HG03432 (cell line): ENCODE measurements around the gene SLC44A1.
A peak's percentile ranks its signal among the peaks of the same experiment; 100 is the strongest.

ENCODE experiments used
- ATAC-seq: cut with Tn5 transposase; IDR thresholded peaks from one replicate; pipeline ENCODE4 v1.9.1; 2021; ENCODE audit warnings: mild to moderate bottlenecking, moderate library complexity; ENCODE audit not compliant: unreplicated experiment

The SLC44A1 gene

DNA sequence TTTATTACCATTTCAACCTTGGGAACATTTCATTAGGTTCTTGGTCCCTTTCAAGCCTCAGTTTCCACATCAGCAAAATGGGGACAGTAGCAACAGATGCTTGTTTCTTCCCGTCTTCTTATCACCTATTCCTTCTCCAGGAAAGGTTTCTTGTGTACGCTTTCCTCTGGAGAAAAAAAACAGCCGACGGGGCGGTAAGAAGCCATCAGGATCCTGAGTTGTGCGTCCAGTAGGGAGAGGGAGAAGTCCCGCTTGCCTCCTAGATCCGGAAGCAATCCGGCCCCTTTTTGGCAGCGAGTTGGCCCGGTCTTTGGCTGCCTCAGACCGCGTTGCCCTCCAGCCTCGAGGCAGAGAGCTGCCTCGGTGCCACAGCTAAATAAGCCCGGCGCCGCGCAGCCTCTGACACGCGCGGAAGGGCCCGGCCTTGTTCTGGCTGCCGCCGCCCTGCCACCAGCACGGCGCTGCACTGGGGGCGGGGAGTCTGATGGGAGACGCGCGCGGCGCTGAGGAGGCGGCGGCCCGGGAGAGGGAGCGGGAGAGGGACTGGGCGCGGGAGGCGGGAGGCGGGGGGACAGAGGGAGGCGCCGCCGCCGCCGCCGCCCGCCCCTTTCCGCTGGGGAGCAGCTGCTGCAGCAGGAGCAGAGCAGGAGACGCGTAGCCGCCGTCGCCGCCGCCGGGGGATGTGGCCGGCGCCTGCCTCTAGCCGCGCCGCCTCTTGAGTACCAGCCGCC lies at the start of gene SLC44A1:
TSS of gene SLC44A1 (plus strand) at position 649 of the 731 bp plus-strand sequence. CDS start 218 bp downstream, outside the sequence.
- peak; percentile 92 for ATAC-seq

DNA sequence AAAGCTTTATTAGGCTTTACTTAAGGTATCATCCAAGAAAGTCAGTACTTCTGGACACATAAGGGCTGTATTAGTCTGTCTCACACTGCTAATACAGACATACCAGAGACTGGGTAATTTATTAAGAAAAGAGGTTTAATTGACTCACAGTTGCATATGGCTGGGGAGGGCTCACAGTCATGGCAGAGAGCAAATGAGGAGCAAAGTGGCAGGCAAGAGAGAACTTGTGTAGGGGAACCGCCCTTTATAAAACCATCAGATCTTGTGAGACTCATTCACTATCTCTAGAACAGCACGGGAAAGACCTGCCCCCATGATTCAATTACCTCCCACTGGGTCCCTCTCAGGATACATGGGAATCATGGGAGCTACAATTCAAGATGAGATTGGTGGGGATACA lies 49.2 kb upstream of the SLC44A1 start:
- no peak for ATAC-seq

GRCh38 chr9:105198023-105198422 lies 46.4 kb upstream of the SLC44A1 start:
- ATAC-seq: no peak

DNA sequence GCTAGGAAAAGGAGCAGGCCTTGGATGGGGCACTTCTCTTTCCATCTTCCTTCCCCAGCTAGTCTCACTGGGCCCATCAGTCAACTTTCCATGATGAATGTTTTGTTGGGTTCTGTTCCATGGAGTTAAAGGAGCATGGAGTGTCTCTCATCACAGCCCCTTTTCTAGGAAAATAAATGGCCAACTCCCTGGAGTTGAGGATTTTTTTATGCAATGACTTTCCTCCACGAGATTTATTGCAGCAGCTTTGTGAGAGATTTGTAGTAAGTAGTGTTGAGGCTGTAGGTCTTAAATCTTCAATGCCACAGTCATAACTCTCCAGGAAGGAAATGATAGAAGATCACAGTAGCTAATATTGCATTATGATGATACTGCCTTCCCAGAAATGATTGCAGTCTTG lies 45.6 kb upstream of the SLC44A1 start:
- ATAC-seq: no peak

DNA sequence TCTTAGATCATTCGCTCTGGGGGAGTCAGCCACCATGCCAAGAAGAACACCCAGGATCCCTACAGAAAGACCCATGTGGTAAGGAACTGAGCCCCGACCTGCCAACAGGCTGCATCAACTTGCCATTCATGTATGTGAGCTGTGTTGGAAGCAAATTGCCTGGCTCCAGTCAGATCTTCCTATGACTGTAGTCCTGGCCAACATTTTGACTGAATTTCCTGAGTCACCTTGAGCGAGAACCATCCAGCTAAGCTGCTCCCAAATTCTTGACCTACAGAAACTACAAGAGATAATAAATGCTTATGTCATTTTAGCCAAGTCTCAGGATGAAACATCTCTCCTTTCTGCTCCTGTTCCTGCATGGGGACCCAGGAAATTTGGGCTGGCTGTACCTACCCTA lies 40.0 kb upstream of the SLC44A1 start:
- no peak for ATAC-seq

GRCh38 chr9:105205787-105206495 lies 38.5 kb upstream of the SLC44A1 start:
- ATAC-seq: no peak

DNA sequence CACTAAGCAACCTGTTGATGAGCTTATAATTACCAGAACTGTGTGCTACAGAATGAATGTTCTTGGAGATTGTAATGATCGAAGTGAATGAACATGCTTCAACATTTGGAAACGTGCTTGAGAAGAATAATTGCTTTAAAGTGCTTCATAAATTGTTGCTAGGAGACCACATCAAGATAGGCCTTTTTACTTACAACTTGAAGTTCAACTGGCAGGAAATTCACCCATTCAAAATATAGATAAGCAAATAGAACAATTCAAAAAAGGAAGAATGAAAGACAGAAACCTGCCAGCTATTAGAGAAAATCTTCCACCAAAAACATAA lies 38.0 kb upstream of the SLC44A1 start:
- no peak for ATAC-seq

DNA sequence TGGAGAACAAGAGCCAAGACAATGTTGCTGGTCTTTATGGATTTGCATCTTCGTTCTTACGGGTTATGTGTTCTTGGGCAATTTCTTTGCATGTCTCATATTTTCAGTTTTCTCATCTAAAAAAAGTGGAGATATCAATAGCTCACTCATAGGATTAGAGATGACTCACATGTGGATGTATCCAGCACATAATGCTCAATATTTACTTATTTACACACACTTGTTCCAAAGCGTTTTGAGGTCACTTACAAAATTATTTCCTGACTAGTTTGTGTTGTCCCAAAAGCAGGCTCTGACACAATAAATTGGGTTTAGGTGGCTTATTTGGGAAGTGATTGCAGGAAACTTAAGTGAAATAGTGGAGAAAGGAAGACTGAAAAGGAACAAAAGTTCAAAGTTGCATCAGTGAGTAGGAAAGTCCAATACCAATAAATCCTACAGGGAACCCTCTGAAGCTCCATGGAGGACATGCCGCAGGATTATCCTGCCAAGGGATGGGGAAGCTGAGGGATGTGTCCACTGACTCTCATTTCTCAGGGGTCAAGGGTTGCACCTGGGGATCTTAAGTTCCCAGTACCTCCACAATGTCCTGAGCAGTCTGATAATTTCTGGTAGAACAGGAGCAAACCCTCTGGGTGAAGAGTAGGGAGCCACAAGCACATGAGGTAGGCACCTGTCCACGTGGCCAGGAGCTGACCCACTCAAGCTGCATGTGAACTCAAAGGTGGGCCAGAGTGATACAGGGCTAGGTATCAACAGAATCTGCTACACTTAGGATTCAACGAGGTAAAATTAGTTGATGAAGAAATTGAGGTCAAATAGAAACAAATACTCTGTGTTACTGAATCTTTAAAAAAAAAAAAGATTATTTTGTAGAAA lies 37.4 kb upstream of the SLC44A1 start:
- no peak for ATAC-seq

GRCh38 chr9:105216440-105217178 lies 27.8 kb upstream of the SLC44A1 start:
- no peak for ATAC-seq

DNA sequence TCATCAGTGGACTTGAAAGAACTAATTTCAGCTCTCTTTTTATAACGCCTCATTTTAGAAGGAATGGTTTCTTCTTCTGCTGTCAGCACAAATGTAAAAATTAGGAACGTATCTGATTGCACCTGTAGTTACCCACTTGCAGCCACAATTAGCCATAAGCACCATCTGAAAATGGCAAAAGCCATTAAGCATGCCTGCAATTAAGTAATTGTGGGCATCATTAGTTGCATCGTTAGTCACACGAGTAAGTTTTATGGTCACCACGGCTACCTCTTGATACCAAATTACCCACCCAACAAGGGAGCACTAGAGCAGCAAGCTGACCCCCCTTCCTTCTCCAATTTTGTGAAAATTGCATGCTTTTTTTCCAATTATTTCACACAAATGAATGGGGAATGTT lies 25.8 kb upstream of the SLC44A1 start:
- no peak for ATAC-seq

DNA sequence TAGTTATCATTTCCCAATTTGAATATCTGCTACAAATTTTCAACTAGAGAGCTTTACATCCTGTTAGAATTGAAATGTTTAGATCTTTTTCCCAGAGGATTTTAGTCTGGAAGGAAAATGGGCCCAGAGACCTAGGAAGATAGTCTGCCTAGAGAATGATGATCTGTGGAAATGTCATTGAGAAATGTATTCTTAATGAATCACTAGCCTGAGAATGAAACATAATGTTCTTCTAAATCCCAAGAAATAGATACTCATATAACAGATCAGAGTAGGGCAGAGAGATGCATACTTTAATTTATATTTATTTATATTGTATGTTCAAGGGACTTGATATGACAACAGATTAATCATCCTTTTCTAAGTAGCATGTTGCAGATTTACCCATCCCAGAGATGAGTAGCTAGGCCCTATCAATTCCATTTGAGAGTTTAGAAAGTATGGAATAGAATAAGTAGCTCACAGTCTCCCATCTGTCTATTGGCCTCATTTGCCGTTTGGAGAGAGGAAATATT lies 25.1 kb upstream of the SLC44A1 start:
- ATAC-seq: no peak

DNA sequence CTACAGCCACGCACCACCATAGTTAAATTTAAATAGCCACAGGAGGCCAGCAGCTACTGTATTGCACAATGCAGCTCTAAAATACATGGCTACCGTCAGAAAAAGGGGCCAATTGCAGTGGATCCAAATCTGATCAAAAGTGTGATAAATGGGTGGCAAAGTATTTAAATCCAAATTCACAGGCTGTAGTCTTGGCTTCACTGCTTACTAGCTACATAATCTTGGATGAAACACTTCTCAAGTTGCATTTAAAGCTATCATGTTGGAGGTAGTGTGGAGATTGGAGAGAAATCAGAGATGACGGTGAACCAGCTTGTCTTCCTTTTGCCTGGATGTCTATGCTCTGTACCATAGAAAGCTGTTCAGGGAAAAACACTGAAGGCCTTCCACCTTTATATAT lies 24.0 kb upstream of the SLC44A1 start:
- no peak for ATAC-seq

DNA sequence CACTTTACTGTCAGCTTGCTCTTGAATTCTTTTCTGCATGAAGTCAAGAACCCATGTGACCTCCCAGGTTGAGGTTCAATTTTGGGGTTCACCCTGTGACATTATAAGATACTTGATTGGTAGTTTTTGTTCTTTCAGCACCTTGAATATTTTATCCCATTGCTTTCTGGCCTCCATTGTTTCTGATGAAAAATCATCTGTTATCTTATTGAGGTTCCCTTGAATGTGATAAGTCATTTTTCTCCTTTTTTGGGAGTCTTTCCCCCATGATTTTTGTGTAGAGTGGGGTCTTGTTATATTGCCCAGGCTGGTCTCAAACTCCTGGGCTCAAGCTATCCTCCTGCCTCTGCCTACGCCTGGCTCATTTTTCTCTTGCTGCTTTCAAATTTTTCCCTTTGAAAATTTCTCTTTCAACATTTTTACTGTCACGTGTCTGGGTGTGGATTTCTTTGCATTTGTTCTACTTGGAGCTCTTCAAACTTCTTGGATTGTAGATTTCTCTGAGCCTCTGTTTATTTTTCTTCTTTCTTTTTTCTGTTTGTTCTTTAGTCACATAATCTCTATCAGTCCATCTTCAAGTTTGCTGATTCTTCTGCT lies 20.8 kb upstream of the SLC44A1 start:
- ATAC-seq: no peak

GRCh38 chr9:105226055-105226454 lies 18.4 kb upstream of the SLC44A1 start:
- no peak for ATAC-seq

GRCh38 chr9:105232207-105232606 lies 12.2 kb upstream of the SLC44A1 start:
- no peak for ATAC-seq

DNA sequence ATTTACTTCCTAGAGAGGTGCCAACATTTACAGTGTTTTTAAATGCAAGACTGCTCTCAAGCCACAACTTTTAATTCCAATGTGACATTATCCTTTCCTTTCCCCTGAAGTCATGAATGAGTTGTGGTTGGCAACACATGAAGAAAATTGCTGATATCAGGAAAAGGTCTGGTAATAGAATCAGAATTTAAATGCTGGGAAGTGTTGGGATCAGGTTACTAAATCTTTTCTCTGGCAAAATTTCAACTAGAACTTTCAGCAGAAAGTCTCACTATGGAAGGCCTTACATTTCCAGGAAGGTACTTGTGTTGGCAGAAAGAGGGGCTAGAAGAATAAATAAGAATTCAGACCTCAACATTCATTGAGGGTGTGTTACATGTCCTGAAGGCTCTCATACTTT lies 10.6 kb upstream of the SLC44A1 start:
- no peak for ATAC-seq

DNA sequence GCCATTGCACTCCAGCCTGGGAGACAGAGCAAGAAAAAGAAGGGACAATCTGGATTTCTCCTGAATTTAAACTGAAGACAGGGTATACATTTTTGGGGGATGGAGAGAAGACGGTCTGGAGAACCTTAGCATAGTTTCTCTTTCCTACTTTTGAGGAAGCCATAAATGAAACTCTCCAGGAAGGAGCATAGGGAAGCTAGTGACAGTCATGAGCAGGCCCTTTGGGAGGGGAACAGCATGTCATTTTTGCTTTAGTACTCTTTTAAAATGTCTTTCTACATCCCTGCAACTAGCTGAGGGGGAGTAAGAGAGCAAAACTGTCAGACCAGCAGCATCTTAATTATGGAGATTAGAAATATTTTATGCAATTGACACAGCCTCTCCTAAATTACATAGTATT lies 8.2 kb upstream of the SLC44A1 start:
- no peak for ATAC-seq

- ATAC-seq: no peak
Measured at GRCh38 chr9:105237246-105237645, 7.2 kb upstream of the SLC44A1 start.

GRCh38 chr9:105238302-105238701 lies 6.1 kb upstream of the SLC44A1 start:
- no peak for ATAC-seq

DNA sequence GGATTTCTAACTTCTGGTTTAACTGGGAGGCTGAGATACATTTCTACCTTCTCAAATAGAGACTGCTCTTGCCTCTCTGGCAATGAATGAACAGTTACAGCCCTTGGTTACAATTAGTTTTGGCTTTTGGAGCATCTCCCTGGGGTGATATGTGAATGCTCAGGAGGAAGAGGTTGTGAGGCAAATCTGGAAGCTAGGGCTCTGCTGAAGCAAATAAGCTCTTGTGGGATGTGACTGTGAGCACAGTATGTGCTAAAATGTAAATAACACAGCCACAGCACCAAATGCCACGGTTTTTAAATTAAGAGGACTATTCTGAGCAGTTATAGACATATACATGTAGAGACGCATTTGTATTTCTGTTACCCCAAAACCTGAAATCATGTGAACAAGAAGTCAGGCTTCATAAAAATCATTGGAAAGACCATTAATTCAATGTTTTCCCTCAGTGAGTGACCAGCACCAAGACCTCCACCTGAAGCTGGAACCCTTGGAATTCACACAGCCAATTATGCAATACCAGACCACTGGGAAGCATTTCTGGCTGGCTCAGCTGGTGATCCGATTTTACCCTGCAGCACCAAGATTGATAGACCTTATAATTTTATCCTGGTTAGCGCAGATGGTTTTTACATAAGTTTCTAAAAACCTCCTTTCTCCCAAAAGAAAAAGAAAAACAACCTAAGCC lies 3.0 kb upstream of the SLC44A1 start:
- no peak for ATAC-seq
